GM19023 (cell line): ENCODE data around the gene WDCP.
"Not testable (repeated sequence)": the region's sequence is repeated elsewhere in the genome, so short reads cannot be mapped to it uniquely, and the experiment has no call there.

Source experiments
- ATAC-seq: cut with Tn5 transposase; IDR thresholded peaks from one replicate; pipeline ENCODE4 v1.9.1; 2021; ENCODE audit warnings: mild to moderate bottlenecking, moderate library complexity; ENCODE audit not compliant: unreplicated experiment

WDCP gene

DNA sequence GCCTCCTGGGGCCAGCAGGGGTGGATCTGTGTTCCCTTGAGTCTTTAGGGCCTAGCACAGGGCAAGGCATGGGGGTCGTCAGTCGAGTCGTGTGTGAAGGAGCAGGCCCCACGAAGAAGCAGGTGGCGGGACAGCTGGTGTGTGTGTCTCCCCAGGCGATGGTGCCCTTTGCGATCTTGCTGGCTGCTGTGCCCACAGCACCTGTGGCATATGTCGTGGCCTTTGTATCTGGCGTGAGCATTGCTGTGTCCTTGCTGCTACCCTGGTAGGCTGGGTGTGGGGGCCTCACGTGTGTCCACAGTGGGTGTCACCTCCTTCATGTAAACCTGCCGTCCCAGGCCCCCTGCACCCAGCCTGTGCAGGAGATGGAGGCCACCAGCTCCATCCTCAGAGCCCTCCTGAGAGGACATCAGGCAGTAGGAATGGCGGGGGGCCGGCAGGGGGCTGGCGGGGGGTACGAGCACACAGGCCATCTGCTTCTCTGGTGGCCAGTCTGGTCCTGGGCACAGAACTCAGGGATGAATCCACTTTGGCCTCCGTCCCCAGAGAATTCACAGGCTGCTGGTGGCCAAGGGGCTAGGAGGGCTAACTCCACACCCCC, 24.1 kb downstream of the WDCP start:
- no peak for ATAC-seq

DNA sequence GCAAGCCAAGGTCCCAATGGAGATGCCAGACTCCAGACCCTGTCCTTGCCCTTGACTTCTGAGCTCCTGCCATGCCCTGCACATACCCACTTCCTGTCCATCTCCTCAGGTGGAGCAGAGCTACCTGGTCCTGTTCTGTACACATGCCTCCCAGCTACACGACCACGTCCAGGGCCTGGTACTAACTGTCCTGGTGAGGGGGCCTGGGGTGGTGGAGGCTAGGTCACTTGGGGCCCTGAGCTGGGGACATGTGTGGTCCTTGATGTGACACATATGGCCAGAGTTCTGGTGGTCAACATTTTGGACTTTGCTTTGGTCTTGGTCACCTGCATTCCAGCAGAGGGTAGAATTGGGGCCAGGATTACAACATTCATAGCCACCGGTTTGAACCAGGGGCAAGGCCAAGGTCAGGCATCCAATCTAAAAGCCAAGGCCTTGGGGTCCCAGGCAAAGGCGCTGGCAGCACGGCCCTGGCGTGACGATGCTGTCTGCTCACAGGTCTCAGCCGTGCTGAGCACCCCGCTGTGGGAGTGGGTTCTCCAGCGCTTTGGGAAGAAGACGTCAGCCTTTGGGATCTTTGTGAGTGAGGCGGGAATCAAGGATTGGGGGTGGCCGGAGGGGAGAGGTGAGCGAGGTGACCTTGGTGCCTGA, 24.7 kb downstream of the WDCP start:
- ATAC-seq, result no peak

DNA sequence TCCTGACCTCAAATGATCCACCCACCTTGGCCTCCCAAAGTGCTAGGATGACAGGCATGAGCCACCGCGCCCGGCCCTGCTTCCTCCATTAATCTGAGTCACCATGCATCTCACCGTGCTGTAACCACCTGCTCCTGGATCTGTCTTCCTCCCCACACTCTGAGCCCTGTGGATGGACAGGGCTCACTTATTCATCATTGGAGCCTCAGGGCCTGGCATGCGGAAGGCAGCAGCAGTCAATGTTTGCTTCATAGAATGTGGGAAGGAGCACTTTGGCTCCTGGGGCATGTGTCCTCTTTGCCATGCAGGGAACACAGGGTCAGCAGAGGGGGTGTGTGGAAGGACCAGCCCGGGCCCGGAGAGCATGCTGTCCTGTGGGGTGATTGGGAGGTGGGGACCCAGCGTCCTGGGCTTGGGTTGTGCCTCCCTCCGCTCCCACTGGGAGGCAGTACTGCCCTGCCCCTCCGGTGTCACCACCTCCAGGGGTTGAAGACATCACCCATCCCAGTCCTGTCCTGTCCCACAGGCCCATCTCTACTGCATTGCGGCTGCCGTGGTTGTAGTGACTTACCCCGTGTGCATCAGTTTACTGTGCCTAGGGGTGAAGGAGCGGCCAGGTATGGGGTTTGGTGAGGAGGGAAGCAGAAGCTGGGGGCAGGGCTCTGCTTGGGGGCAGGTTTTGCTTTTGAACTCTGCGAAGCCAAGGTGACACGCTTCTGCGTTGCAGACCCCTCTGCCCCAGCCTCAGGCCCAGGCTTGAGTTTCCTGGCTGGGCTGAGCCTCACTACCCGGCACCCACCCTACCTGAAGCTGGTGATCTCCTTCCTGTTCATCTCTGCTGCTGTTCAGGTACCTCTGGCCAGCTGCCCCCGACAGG, 25.8 kb downstream of the WDCP start:
- ATAC-seq, result no peak

DNA sequence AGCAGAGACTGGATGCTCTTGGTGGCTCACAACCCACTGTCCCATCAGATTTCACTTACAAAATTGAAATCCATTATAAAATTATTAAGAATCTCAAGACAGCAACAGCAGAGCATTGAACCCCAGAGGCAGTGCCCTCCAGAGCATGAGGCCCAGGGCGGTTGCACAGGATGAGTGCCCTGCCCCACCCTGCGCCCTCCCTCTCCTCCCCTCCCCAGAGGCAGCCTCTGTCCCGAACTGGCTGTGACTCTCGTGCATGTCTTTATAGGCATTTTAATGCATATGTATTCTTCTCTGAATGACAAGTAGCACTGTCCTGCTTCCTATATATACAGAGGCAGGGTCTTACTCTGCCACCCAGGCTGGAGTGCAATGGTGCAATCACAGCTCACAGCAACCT, 26.9 kb downstream of the WDCP start:
- ATAC-seq, result no peak

DNA sequence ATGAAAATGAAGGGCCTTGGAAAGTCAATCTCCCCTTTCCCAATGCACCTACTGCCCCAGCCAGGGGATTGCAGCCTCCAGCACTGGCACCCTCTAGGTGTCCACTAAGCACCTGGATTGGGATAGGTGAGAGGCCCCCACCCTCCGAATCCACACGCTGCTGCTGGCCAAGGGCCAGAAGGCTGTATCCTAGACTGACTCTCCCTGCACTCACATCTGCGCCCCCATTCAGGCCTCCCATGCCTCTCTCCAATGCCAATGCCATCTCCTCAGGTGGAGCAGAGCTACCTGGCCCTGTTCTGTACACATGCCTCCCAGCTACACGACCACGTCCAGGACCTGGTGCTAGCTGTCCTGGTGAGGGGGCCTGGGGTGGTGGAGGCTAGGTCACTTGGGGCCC, 27.5 kb downstream of the WDCP start:
- ATAC-seq, result no peak

DNA sequence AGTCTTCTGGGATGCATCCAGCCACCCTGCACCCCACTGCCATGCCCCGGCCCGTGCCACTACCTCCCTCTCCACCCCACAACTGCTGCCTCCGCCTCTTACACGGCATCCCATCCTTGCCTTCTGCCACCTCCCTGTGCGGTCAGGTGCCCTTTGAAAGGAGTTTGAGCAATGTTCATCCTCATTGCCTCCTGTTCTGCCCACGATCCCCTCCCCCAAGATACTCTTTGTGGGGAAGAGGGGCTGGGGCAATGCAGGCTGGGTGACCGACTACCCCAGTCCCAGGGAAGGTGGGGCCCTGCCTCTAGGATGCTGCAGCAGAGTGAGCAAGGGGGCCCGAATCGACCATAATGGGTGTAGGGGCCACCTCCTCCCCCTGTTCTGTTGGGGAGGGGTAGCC, 28.9 kb downstream of the WDCP start:
- no peak for ATAC-seq

DNA sequence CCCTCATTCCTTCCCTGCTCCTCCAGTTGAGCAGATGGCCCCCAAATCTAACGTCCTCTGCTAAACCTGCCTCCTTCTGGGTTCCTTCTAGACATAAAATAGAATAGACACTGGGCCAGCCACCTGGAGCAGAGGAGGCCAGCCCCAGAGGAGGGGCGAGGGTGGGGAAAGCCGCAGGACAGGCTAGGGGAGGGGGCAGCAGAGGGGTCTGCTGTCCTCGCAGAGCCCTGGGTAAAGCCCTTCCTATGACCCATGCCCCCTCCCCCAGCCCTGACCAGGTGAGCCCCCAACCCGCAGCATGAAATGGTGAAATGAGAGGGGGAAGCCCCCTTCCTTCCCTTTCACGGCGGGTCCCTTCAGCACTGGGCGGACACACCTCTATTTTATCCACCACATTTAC, 29.5 kb downstream of the WDCP start:
- ATAC-seq, result no peak

DNA sequence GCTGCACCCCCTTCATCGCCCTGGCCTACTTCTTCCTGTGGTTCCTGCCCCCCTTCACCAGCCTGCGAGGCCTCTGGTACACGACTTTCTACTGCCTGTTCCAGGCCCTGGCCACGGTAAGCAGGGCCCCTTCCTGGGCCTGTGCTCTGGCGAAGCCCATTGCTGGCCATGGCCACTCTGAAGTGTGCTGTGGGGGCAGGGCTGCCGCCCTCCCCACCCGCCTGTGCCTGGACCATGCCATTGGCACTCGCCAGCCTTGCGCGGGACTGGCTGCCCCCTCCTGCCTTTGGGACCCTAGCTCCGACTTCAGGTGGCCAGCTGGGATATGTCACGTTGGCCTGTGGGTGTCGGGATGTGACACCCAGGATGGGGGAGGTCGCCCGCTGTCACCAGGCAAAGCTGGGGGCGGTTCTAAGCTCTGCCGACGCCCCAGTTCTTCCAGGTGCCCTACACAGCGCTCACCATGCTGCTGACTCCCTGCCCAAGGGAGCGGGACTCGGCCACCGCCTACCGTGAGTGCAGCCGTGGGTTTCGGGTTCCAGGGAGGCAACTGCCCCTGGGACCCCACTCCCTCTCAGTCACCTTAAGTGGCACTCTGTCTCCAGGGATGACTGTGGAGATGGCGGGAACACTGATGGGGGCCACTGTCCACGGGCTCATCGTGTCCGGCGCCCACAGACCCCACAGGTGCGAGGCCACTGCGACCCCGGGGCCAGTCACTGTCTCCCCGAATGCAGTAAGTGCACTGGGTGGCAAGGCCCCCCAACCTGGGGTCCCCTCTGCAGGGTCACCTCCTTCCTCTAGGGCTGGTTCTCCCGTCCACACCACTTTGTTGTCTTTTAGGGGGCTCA, 30.1 kb downstream of the WDCP start:
- ATAC-seq, result no peak

DNA sequence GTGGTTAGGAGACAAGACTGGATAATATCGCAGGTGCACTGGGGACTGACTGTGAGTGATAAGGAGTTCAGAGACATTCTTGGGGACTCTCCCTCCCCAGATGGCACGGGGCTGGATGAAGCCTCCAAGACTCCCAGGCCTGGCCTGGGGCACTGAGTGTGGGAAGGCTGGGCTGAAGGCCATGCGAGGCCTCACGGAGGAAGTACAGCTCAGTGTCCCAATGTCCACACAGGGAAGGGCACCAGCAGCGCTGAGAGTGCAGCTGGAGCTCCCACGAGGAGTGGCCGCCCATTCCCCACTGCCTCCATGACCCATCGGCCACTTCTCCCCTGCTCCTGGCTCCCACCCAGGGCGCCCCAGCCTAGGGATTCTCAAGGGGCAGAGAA, 30.8 kb downstream of the WDCP start:
- no peak for ATAC-seq

DNA sequence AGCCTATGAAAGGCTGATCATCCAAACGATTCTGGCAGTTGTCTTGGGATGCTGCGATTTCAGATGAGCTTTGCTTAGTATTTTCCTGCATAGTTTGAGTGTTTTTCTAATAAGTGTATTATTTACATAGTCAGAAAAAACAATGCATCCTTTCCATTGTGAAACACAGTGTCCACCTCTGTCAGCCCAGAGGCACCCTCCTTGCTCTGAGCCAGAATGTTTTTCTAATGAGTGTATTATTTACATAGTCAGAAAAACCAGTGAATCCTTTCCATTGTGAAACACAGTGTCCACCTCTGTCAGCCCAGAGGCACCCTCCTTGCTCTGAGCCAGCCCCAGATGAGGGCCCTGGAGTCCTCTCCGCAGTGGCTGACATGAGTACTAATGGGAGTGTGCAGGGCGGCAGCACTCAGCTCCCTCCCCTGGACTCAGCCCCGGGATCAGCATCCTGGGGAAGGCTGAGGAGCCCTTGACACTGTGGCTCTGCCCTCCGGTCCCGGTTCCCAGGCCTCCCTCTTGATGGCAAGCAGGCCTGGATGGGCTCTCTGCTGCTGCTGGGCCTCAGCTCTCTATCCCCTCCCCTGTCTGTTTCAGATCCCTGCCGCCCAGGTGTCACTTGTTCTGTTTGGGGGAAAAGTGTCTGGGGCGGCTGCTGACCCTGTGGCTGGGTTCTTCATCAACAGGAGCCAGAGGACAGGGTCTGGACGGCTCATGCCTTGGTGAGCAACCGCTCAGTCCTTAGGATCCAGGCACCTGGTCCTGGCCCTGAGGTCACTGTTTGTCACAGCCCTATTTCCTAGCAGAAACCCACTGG, 31.4 kb downstream of the WDCP start:
- no peak for ATAC-seq

DNA sequence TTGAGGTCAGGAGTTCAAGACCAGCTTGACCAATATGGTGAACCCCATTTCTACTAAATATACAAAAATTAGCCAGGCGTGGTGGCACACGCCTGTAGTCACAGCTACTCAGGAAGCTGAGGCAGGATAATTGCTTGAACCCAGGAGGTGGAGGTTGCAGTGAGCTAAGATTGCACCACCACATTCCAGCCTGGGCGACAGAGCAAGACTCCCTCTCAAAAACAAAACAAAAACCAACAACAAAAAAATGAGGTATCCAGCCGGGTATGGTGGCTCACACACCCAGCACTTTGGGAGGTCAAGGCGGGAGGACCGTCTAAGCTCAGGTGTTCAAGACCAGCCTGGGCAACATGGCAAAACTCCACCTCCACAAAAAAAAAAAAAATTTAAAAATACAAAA, 32.3 kb downstream of the WDCP start:
- not testable (repeated sequence) for ATAC-seq

DNA sequence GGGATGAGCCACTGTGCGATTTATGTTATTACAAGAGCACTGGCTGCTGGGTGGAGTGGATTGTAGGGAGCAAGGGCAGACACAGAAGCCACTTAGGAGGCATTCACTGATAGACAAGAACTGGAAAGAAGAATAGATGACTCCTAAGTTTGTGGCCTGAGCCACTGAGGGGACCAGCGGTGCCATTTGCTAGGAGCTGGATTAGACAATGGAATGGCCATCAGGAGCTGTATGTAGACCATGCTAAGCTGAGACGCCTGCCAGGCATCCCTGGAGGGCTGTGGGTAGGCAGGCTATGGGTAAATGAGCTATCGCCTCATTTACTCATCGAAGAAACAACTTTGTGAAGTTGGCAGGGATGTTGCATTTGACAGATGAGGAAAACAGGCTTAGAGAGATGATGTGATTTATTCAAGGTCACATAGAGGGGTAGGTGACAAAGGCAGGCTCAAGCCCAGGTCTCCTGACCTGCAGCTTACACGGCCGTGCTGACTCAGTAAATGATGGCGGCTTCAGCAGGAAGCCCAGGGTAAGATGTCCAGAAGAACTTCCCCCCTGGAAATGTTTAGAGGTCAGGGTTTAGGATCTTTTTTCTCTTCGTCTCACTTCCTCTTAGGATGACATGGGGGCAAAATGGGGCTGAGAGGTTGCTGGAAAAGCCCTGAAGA, 34.5 kb downstream of the WDCP start:
- ATAC-seq, result no peak

DNA sequence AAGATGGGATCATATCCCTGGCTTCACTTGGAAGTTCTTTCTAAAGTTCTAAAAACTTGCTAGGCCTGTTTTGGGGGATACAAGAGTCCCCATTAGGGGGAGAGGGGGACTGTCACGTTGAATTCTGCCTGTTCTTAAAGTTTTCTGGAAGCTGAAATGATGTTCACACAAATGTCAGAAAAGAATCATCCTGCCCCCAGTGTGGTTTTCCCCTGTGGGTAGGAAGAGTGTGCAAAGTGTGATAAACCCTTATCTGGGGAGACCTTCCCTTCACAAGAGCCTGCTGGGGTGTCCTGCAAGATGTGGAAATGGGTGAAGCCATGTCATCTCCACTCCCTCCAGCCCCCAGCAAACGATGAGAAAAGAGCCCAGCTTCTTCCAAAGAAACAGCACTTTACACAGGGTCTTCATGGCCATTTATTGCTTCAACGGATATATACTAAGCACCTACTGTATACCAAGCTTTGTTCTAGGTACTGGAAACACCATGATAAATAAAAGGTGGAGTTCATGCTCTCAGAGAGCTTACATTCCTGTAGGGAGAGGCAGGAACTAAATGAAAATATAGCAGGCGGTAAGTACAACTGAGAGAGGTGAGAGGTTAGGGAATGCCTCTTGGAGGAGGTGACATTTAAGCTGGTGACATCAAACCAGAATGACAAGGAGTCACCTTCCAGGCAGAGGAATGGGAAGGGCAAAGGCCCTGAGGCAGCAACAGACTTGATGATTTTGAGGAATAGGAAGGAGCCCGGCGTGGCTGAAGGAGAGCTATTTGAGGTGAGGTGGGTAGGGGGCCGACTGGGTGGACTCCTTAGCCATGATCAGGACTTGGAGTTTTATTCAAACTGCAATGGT, 35.7 kb downstream of the WDCP start:
- no peak for ATAC-seq

DNA sequence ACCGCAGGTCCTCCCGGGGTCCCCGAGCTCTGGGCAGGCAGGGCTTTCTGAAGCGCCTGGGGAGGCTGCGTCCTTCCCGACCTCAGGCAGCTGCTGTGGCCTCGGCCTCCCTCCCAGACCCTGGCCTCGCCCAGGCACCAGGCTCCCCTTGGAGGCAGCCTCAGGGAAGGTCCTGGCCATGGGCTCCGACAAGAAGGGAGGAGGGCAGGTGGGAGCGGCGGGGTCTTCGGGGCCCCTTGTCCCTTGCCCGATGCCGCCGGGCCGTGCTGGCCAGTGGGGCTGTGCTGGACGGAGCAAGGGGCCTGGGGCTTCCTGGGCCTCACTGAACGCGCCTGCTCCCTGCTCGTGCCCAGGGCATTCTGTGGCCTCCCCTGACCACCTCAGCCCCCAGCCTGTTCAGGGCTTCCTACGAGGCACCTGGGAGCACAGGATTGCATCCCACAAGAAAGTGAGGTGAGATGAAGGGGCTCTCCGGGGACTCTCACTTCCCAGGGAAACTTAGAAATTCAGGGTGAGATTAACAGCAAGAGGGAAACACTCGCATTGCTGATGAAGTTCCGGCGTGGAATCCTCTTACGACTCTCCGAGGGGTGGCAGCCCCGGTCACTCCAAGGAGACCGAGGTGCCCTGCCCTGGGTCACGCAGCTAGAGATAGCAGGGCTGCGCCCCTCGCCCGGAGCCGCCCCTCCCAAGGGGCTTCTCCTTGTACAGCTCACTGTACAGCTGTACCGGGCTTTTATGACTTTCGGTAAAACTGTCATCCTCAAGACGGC, 36.5 kb downstream of the WDCP start:
- ATAC-seq, result no peak

DNA sequence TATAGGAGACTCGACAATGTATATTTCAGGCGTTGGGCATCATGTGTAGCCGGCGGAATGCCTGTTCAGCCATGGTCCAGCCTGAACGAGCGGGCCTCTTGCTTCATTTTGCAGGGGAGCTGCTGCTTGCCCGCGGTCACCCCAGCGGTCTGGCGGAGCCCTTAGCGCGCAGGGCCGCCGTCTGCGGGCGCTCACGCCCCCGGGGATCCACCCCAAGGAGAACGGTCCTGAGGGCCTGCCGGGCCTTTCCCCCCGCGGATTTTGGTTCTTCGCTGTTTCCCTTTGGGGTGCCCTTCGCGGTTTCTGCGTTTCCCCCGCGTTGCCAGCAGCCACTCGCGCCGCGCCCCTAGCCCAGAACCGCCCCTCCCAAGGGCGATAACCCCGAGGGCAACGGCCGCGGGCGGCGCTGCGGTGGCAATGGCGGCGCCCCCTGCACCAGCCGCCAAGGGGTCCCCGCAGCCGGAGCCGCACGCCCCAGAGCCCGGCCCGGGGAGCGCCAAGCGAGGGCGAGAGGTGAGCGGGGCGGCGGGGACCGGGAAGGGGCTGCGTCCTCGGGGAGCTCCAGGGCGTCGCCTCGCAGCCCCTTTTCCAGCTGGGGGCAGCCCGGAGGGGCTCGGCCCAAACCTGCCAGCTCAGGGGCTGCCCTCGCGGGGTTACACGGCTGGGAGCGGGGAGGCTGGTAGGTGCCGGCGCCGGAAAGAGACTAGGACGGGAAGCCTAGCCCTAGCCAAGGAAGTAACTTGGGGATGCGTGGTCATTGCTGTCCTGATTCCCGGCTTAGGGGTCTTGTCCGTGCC, 37.3 kb downstream of the WDCP start, which contains the start of gene MFSD2B:
TSS of gene MFSD2B (plus strand) at position 406 of the 797 bp plus-strand sequence. CDS start at position 418, 12 bp downstream.
- no peak for ATAC-seq

DNA sequence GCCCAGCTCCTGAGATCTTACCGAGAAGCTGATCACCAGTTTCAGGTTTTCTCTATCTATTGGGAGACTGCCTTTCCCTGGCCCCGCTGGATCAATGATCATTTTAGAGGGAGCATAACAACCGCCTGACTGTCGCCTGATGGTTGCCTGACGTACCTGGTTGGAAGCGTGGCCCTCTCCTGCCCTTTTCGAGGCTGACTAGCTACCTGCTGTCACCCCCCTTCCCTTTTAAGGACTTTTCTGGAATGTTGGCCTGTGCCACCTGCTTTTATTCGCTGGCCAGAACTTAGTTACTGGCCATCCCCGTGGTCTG, 37.9 kb downstream of the WDCP start:
- no peak for ATAC-seq

DNA sequence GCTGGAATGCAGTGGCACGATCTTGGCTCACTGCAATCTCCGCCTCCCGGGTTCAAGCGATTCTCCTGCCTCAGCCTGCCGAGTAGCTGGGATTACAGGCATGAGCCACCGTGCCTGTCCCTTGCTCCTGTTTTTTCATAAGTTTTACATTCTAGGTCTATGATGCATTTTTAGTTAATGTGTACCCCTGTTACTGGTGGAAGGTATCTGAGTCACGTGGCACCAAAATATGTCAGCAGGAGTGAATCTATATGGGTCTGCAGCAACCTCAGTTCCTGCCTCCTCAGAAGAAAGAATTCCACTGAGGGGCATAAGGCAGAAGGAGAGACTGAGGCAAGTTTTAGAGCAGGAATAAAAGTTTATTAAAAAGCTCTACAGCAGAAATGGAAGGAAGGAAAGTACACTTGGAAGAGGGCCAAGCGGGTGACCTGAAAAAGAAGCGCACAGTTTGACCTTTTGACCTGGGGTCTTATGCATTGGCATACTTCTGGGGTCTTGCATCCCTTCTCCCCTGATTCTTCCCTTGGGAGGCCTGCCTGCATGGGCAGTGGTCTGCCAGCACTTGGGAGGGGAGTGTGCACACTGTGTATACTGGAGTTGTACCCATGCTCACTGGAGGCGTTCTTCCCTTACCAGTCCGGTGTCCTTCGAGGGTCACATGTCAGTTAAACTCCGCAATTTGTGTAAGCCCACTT, 38.4 kb downstream of the WDCP start:
- no peak for ATAC-seq
